HEK293T (cell line): ENCODE data around the gene MYO16.

Experiments
- CTBP1 ChIP-seq: fragments of 450-650 bp; IDR thresholded peaks from 2 replicates; pipeline ENCODE4 v1.6.1; 2016; ENCODE audit warnings: borderline replicate concordance
- FOXM1 ChIP-seq: fragments of 450-650 bp; IDR thresholded peaks from 2 replicates; pipeline ENCODE4 v1.6.1; 2017; ENCODE audit warnings: mild to moderate bottlenecking, borderline replicate concordance
- NFRKB ChIP-seq: fragments of 450-650 bp; IDR thresholded peaks from 2 replicates; pipeline ENCODE4 v1.6.1; 2016; ENCODE audit warnings: mild to moderate bottlenecking, moderate library complexity

- TF ChIP-seq CTBP1 (no peak), NFRKB (no peak), FOXM1 (no peak)
These were observed 285.8 kb downstream of the MYO16 start for GRCh38 chr13:108915095-108915633.
